Stimulated activated naive B cell treated with anti-CD40 and anti-IgM and Interleukin-4, amounts not matched to agents 10 μg/mL and 1 μg/mL and 100 μg/mL, for 72 hours (primary cell): Measurements from ENCODE around the gene SERPINE2.

ENCODE experiments used
- ATAC-seq, 2 donors: fragments of 150-1000 bp; cut with Tn5 transposase; replicated peaks; 2 replicates each; pipeline ENCODE4 v1.10.0; 2021; ENCODE audit warnings: moderate library complexity in 1 of 2
- DNase-seq: peaks from one replicate; pipeline ENCODE4 v3.0.0; 2021
- H3K27ac Mint-ChIP-seq: one replicate; pipeline ENCODE4 v1.8.0; 2022; ENCODE audit warnings: mild to moderate bottlenecking, mixed read lengths
- H3K27me3 Mint-ChIP-seq, 2 donors: one replicate each; pipeline ENCODE4 v1.8.0; 2022; ENCODE audit warnings: mixed read lengths in 2 of 2
- H3K36me3 Mint-ChIP-seq, 2 donors: one replicate each; pipeline ENCODE4 v1.8.0; 2022; ENCODE audit warnings: mixed read lengths in 2 of 2, mild to moderate bottlenecking in 1 of 2
- H3K4me1 Mint-ChIP-seq, 2 donors: one replicate each; pipeline ENCODE4 v1.8.0; 2022; ENCODE audit warnings: mixed read lengths in 2 of 2, mild to moderate bottlenecking in 1 of 2
- H3K4me3 Mint-ChIP-seq, 2 donors: one replicate each; pipeline ENCODE4 v1.8.0; 2022; ENCODE audit warnings: mild to moderate bottlenecking in 2 of 2, mixed read lengths in 2 of 2, moderate library complexity in 1 of 2
- H3K9me3 Mint-ChIP-seq, 2 donors: one replicate each; pipeline ENCODE4 v1.8.0; 2022; ENCODE audit warnings: mixed read lengths in 2 of 2, mild to moderate bottlenecking in 1 of 2

The SERPINE2 gene, protein sequence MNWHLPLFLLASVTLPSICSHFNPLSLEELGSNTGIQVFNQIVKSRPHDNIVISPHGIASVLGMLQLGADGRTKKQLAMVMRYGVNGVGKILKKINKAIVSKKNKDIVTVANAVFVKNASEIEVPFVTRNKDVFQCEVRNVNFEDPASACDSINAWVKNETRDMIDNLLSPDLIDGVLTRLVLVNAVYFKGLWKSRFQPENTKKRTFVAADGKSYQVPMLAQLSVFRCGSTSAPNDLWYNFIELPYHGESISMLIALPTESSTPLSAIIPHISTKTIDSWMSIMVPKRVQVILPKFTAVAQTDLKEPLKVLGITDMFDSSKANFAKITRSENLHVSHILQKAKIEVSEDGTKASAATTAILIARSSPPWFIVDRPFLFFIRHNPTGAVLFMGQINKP

DNA sequence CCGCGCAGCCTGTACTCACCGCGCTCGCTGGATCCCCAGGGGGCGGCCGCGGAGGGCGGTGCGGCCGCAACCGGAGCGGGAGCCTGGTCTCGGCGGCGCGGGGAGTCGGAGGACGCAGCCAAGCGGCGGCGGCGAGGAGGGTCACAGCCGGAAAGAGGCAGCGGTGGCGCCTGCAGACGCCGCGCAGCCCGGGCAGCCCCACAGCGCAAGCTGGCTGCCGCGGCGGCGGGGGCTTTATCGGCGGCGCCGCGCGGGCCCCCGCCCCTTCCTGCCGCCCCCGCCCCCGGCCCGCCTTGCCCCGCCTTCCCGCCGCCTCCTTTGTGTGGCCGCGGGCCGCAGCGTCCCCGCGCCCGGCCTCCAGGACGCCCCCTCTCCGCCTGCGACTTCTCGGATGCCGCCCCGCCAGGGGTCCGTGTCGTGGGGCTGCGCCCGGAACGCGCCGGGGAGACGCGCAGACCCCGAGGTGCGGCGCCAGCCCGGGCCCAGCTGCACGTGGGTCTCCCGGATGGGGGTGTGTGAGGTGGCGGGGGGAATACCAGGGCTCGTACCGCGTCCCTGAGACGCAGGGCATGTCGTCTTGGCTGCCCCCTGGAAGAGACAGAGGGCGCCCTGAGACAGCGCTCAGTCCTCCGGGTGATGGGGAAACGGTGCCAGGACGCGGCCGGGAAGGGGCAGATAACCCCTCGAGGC lies at the start of gene SERPINE2:
Gene SERPINE2 (minus strand): TSS at position 207 of the 690 bp plus-strand sequence. CDS start 37,386 bp downstream, outside the sequence.
- H3K9me3 Mint-ChIP-seq: no peaks in the 10 kb centered on the region
- ATAC-seq: peak; percentile 75 to 76
- H3K4me1 Mint-ChIP-seq: peaks cover 13 to 25% of the 10 kb centered on the region in 2 donors
- no peaks in the 10 kb centered on the region for H3K36me3 Mint-ChIP-seq
- H3K27ac Mint-ChIP-seq: peak within 1 kb of the TSS; percentile 47
- peak; percentile 33 for DNase-seq
- H3K4me3 Mint-ChIP-seq: peak within 1 kb of the TSS; percentile 84 to 91
- H3K27me3 Mint-ChIP-seq: peaks cover 54 to 56% of the 10 kb centered on the region in 2 donors

DNA sequence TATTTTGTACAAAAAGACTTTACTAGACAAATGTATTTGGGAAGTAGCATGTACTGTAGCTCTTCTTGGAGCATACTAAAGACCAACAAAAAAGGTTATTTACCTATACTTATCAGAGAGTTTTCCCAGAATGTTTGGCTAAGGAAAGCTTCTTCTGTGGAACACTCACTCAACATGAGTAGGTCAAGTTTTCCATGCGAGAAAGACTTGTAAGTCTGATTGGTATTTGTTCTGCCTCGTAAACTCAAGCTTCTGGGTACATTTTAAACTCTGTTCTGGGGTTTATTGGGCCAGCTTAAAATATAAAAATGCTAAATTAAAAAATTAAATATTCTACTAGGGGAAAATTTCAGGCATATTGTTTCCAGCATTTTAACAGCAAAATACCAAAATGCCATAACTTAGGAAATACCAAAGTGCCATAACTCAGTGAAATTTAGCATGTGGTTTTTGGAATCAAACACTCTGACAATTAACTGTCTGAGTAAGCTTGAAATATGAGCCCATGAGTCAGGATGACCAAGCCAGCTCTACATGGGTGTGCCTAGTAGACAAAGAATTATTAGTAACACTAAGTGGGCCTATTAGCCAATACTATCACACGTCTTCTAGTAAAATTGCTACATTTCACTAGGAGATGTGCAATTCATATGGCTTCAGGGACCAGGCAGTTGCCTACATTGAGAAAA lies 47.3 kb upstream of the SERPINE2 start:
- no peak overlapping the region for H3K4me3 Mint-ChIP-seq
- H3K27ac Mint-ChIP-seq: no peak overlapping the region
- ATAC-seq (no peak), DNase-seq (no peak)
- H3K4me1 Mint-ChIP-seq: no peaks in the 10 kb centered on the region
- H3K9me3 Mint-ChIP-seq: no peaks in the 10 kb centered on the region
- peaks cover 4 to 12% of the 10 kb centered on the region in 2 donors for H3K27me3 Mint-ChIP-seq
- H3K36me3 Mint-ChIP-seq: no peaks in the 10 kb centered on the region

DNA sequence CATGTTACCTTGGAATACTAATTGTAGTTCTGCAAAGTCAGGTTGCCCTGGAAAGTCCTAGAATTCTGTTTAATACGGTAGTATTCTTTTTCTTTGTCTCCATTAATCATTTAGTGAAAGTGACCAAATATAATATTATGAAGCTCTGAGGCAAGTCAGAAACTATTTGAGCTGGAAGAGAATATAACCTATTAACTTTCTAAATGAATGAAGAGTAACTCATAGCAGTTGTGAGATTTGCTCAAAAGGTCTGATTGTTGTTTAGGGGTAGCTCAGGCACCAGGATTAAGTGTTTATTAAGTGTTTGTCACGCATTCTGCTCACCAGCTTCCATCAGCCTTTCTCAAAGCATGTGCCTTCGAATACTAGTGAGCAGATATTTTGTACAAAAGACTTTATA lies 46.7 kb upstream of the SERPINE2 start:
- Mint-ChIP-seq H3K4me1 (no peaks in the 10 kb centered on the region), H3K27ac (no peak overlapping the region)
- no peak for ATAC-seq

DNA sequence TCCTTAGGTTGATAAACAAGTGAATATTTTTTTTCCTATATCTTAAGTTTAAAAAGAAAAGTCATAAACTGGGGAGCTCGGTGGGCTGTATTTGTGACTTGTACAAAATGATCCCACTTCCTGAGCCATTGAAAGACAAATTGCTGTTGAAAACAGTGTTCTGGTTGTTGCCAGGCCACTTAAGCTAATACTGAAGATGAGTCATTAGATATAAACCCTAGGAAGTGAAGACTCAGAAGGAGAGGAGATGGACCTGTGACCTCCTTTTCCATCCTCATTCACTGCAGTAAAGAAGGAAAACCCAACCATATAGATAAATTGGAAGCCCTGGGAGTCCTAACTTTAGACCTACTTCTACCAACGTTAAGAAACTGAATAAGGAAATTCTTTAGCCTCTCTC lies 46.2 kb upstream of the SERPINE2 start:
- Mint-ChIP-seq H3K4me1 (no peaks in the 10 kb centered on the region), H3K27ac (no peak overlapping the region), H3K36me3 (no peaks in the 10 kb centered on the region), H3K27me3 (peaks cover 4 to 12% of the 10 kb centered on the region in 2 donors), H3K9me3 (no peaks in the 10 kb centered on the region), H3K4me3 (no peak overlapping the region)
- no peak for DNase-seq
- ATAC-seq: no peak

More for the DNA sequence above, 46.7 kb upstream of the SERPINE2 start:
- Mint-ChIP-seq H3K36me3 (no peaks in the 10 kb centered on the region), H3K27me3 (peaks cover 4 to 12% of the 10 kb centered on the region in 2 donors), H3K4me3 (no peak overlapping the region), H3K9me3 (no peaks in the 10 kb centered on the region)
- no peak for DNase-seq

DNA sequence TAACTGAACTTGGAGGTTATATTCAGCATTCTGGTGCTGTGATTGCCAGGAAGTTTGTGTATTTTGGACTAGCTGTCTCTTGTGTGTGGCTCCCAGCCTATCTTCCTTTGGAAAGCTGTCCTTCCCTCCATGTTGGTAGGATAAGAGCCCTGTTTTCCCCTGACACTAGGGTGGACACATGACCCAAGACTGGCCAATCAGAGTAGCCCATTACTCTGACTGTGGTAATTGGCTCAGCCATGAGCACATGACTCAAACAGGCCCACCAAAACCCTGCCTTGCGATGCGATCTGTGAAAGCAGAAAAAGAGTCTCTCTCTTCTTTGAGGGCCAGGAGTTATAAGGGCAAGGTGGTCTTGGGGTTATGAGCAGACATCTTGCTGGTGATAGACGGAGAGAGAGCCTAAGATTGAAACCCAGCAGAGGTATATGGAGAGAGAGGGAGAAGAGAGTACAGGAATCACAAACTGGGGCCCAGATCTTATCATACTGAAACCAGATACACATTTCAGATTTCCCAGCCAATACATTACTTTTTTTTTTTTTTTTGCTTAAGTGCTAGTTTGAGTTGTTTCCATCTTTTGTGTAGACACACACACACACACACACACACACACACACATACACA lies 45.3 kb upstream of the SERPINE2 start:
- peaks cover 0 to 2% of the 10 kb centered on the region in 2 donors for H3K9me3 Mint-ChIP-seq

DNA sequence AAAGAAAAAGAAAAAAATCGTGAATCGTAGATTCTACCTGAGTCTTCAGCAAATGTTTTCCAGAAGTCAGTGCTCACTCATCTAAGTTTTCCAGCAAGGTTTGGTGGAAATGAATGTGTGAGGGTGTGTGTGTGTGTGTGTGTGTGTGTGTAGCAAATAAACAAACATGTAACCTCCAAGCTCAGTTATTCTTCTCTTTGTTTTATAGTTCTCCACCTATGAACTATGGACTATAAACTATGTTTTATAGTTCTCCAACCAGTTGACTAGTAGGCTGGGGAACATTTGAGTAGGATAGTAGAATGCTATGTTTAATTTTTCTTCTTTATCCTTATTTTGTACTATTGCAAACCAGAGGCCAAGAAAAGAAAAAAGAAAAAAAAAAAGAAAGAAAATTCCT lies 44.6 kb upstream of the SERPINE2 start:
- ATAC-seq (no peak), DNase-seq (no peak)
- no peak overlapping the region for H3K4me3 Mint-ChIP-seq

More for the DNA sequence above, 45.3 kb upstream of the SERPINE2 start:
- Mint-ChIP-seq H3K4me1 (no peaks in the 10 kb centered on the region), H3K27me3 (peaks cover 4 to 12% of the 10 kb centered on the region in 2 donors), H3K27ac (no peak overlapping the region), H3K36me3 (no peaks in the 10 kb centered on the region), H3K4me3 (no peak overlapping the region)
- DNase-seq (no peak), ATAC-seq (no peak)

DNA sequence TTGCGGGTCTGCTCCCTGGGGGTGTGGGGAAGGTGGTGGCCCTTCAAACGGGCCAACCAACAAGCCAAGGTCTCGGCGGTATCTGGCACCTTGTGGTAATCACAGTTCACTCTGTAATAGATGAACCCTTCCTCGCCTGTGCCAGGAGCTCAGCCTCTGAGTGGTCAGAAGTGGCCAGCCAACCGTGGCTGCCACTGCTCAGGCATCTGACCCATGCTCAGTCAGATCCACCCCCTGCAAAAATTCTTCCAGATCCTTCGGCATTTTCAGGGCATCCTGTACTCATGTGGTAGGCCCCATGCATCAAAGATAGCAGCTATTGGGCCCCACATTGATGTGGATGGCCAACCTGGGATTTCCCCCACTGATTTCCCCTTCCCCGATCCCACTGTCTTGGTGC lies 39.6 kb upstream of the SERPINE2 start:
- ATAC-seq: no peak
- no peaks in the 10 kb centered on the region for H3K4me1 Mint-ChIP-seq

More for the DNA sequence above, 44.6 kb upstream of the SERPINE2 start:
- peaks cover 4 to 12% of the 10 kb centered on the region in 2 donors for H3K27me3 Mint-ChIP-seq
- H3K36me3 Mint-ChIP-seq: no peaks in the 10 kb centered on the region
- no peaks in the 10 kb centered on the region for H3K4me1 Mint-ChIP-seq
- H3K27ac Mint-ChIP-seq: no peak overlapping the region
- peaks cover 0 to 2% of the 10 kb centered on the region in 2 donors for H3K9me3 Mint-ChIP-seq

DNA sequence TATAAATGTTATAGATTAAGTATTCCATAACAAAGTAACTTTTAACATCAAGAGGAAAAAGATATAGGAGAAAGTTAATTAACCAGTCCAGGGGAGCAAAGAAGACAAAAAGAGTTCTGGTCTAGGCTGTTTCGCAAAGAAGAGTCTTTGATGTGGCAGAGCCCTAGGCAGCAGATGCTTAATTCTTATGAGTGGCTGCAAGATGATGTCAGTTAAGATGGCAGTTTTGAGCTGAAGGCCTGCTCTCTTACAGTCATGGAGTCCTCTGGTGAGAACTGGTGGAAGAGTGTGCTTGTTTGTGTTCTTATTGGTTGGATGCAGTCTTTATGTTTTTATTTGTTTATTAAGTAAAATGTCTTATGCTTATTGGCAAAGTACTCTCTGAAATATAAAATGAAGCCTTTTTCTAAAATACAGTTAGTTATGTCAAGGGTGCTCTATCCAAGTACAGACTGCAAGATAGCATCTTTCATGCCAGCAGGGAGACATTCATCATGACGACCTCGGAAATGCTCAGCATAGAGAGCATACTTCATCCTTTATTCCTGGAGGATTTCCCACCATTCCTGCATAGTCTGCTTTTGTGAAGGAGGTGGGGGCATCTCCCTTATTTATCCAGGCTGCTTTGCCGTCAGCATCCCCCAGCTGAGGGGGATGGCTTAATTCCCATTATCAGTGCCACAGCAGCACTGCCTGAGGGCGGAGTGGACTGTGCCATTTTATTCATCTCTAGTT lies 38.9 kb upstream of the SERPINE2 start:
- Mint-ChIP-seq H3K4me3 (no peak overlapping the region), H3K36me3 (no peaks in the 10 kb centered on the region), H3K27me3 (peaks cover 2 to 3% of the 10 kb centered on the region in 2 donors), H3K4me1 (no peaks in the 10 kb centered on the region), H3K9me3 (peaks cover 0 to 2% of the 10 kb centered on the region in 2 donors), H3K27ac (no peak overlapping the region)
- no peak for DNase-seq
- no peak for ATAC-seq

More for the DNA sequence above, 39.6 kb upstream of the SERPINE2 start:
- DNase-seq: no peak
- Mint-ChIP-seq H3K36me3 (no peaks in the 10 kb centered on the region), H3K27me3 (peaks cover 4 to 5% of the 10 kb centered on the region in 2 donors), H3K4me3 (no peak overlapping the region), H3K27ac (no peak overlapping the region), H3K9me3 (peaks cover 0 to 2% of the 10 kb centered on the region in 2 donors)

DNA sequence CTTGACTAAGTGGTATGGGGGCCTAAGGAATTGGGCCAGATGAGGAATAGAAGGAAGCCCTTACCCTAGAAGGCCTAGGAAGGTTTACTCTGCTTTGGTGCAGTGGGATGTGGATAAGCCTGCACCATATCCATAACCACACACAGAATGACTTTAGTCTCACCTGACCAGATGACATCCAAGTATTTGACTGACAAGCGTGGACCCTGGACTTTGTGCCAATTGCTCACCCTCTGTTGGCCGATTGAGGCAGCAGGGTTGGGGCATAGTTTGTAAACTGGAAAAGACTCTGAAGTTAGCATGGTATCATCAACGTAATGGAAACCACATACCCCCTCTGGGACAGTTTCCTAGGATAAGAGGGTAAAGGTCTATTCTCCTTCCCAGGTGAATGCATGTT lies 36.5 kb upstream of the SERPINE2 start:
- H3K27me3 Mint-ChIP-seq: peaks cover 2 to 6% of the 10 kb centered on the region in 2 donors
- H3K27ac Mint-ChIP-seq: no peak overlapping the region
- no peak for ATAC-seq
- H3K9me3 Mint-ChIP-seq: peaks cover 0 to 2% of the 10 kb centered on the region in 2 donors
- no peaks in the 10 kb centered on the region for H3K4me1 Mint-ChIP-seq
- no peak for DNase-seq
- no peak overlapping the region for H3K4me3 Mint-ChIP-seq
- no peaks in the 10 kb centered on the region for H3K36me3 Mint-ChIP-seq

DNA sequence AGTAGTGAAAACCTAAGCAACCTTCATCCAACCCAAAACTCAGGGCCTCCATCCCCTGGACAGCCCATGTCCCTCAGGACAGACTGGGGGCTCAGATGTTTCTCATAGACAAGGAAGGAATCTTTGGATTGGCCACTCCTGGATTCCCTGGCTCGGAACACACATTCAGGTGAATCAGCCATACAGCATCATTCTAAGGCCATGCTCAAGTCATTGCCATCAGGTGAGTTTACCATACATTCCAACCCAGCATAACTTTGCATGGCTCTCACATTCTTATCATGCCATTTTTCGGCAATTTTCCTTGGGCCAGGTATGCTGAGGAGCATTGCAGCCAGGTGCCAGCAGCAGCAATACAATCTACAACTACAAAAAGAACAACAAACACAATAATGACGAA lies 34.6 kb upstream of the SERPINE2 start:
- H3K9me3 Mint-ChIP-seq: no peaks in the 10 kb centered on the region
- no peak overlapping the region for H3K4me3 Mint-ChIP-seq
- no peaks in the 10 kb centered on the region for H3K4me1 Mint-ChIP-seq
- ATAC-seq (no peak), DNase-seq (no peak)
- H3K27me3 Mint-ChIP-seq: peaks cover 15 to 20% of the 10 kb centered on the region in 2 donors
- H3K36me3 Mint-ChIP-seq: no peaks in the 10 kb centered on the region
- H3K27ac Mint-ChIP-seq: no peak overlapping the region

DNA sequence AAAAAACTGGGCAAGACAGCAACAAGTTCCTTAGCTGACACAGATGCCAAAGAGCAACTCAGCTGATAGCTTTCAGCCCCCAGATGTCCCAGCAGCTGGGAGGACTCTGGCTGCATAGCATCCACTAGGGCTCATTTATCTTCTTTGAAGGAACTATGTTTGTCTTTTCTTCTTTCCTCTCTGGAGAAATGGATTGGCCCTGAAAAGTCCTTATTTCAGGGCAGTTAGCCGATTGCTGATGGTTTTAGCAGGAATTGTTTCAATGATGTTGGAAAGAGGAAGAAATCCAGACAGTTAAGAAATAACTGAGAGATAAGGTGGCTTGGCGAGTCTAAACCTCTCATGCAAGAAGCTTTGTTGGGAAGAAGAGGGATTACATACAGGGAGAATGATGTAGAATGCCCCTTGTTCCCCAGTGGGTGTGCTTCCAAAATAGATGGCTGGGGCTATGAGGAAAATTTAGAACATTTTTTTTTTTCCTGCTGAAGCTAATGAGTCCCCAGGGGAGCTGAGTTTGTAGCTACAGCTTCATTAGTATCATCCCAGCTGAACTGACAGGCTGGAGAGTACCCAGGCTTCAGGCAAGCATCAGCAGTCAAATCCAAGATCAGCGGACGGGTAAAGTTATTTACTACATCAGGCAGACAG lies 33.6 kb upstream of the SERPINE2 start:
- no peaks in the 10 kb centered on the region for H3K4me1 Mint-ChIP-seq
- H3K9me3 Mint-ChIP-seq: no peaks in the 10 kb centered on the region
- H3K36me3 Mint-ChIP-seq: no peaks in the 10 kb centered on the region
- H3K4me3 Mint-ChIP-seq: no peak overlapping the region
- DNase-seq (no peak), ATAC-seq (no peak)
- H3K27ac Mint-ChIP-seq: no peak overlapping the region
- H3K27me3 Mint-ChIP-seq: peaks cover 15 to 27% of the 10 kb centered on the region in 2 donors

DNA sequence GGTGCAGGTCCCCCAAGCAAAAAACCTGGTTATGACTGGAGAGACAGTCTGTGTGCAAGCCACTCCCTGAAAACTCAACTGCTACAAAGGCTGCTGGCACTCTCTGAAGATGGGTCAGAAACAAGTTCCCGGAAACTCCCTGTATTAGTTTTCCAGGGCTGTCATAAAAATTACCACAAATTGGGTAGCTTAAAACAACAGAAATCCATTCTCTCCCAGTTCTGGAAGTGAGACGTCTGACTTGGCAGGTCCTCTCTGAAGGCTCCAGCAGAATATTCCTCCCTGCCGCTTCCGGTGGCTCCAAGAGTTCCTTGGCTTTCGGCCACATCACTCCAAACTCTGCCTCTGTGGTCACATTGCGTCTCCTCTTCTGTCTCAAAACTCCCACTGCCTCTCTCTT lies 30.1 kb upstream of the SERPINE2 start:
- peaks cover 15 to 36% of the 10 kb centered on the region in 2 donors for H3K27me3 Mint-ChIP-seq

DNA sequence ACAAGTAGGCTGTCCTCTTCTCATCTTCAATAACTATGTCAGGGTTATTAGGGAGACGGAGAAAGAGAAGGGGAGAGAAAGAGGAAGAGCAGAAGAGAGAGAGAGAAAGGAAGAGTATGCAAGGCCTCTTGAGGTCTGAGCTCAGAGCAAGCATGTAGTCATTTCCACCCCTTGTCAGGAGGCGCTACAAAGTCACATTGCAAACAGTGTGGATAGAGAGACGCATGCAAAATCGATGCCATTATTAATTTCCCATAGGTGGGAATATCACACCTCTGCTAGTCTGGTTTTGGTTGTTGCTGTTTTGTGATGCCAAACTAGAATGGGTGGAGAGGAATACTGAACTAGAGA lies 24.2 kb upstream of the SERPINE2 start:
- Mint-ChIP-seq H3K27ac (no peak overlapping the region), H3K27me3 (peaks cover 0 to 23% of the 10 kb centered on the region in 2 donors), H3K4me1 (peaks cover 9 to 19% of the 10 kb centered on the region in 2 donors), H3K4me3 (no peak overlapping the region), H3K9me3 (peaks cover 0 to 3% of the 10 kb centered on the region in 2 donors), H3K36me3 (no peaks in the 10 kb centered on the region)
- ATAC-seq (no peak), DNase-seq (no peak)

More for the DNA sequence above, 30.1 kb upstream of the SERPINE2 start:
- H3K36me3 Mint-ChIP-seq: no peaks in the 10 kb centered on the region
- no peak overlapping the region for H3K4me3 Mint-ChIP-seq
- ATAC-seq (no peak), DNase-seq (no peak)
- H3K27ac Mint-ChIP-seq: no peak overlapping the region
- H3K9me3 Mint-ChIP-seq: no peaks in the 10 kb centered on the region
- H3K4me1 Mint-ChIP-seq: no peaks in the 10 kb centered on the region
